ENCODE measurements around the gene OR11H12.
"Not testable (repeated sequence)": the region's sequence is repeated elsewhere in the genome, so short reads cannot be mapped to it uniquely, and the experiment has no call there.

OR11H12 gene

GRCh38 chr14:18600817-18601216, at the start of gene OR11H12:
OR11H12 (plus strand) TSS chr14:18601117; CDS start chr14:18601117, 0 bp downstream.
- DNase-seq (ENCODE audit: low read depth) = not testable (repeated sequence)

GRCh38 chr14:18582908-18583307, 18.0 kb upstream of the OR11H12 start:
- not testable (repeated sequence) for DNase-seq (ENCODE audit: low read depth)

GRCh38 chr14:18626610-18627213, 25.8 kb downstream of the OR11H12 start:
- DNase-seq (ENCODE audit: low read depth) = not testable (repeated sequence)

GRCh38 chr14:18636066-18636465, 35.1 kb downstream of the OR11H12 start:
- not testable (repeated sequence) for DNase-seq (ENCODE audit: low read depth)

- DNase-seq (ENCODE audit: low read depth) = not testable (repeated sequence)
These were observed 37.1 kb downstream of the OR11H12 start for GRCh38 chr14:18638032-18638431.

- not testable (repeated sequence) for DNase-seq (ENCODE audit: low read depth)
These were observed 37.9 kb downstream of the OR11H12 start for GRCh38 chr14:18638785-18639184.

GRCh38 chr14:18646075-18646730, 45.3 kb downstream of the OR11H12 start:
- not testable (repeated sequence) for DNase-seq (ENCODE audit: low read depth)

Data from activated T-cell treated with anti-CD3 and anti-CD28 coated beads for 24 hours (primary cell).